ENCODE data around the gene LMO1.

GRCh38 chr11:8247312-8247711 is 16.4 kb downstream of the LMO1 start:
- peak; percentile 80 for TF ChIP-seq CTCF (conservative IDR thresholded peaks at IDR 0.05; ENCODE audit: low read length)
- TF ChIP-seq EZH2phosphoT487 (IDR thresholded peaks at IDR 0.05; ENCODE audit: borderline replicate concordance) = no peak

Data from Loucy (cell line).